ENCODE results near the gene CFAP61. TPM values are rescaled to one million over a fixed set of nuclear protein-coding genes. Genes with fewer than 3 reads are reported as not detected.

The CFAP61 gene
- total and polyA plus RNA-seq, 9 of the 15 experiments (the other 6 are each of a cell fraction or from before 2014, with no cell fraction given): 0.11 TPM; not detected in 8

DNA sequence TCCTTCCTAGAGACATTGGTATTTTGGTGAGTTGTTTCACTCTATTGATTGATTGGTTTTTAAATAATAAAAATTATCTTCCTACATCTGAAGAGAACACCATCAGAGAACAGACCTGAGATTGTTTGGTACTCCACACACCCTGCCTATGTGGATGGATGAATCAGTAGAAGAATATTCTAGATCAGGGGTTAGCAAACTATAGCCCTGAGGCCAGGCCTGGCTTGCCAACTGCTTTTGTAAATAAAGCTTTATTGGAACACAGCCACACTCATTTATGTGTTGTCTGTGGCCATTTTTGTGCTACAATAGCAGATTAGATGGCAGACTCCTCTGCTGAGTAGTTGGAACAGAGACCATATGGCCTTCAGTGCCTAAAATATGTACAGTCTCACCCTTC, 176.0 kb downstream of the CFAP61 start (continued):
- no peak for TF ChIP-seq UBTF (IDR thresholded peaks at IDR 0.05; ENCODE audit: borderline replicate concordance in 1 of 2, low read depth in 2 of 2, low read length in 2 of 2)
- TF ChIP-seq, protein P1, sequence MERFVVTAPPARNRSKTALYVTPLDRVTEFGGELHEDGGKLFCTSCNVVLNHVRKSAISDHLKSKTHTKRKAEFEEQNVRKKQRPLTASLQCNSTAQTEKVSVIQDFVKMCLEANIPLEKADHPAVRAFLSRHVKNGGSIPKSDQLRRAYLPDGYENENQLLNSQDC (CRISPR knock-in tag; IDR thresholded peaks at IDR 0.05): no peak
- TF ChIP-seq PHF8 (IDR thresholded peaks at IDR 0.05; ENCODE audit: borderline replicate concordance, low read length): no peak
- TF ChIP-seq ZBTB2 (IDR thresholded peaks at IDR 0.05): no peak
- TF ChIP-seq, protein P2, sequence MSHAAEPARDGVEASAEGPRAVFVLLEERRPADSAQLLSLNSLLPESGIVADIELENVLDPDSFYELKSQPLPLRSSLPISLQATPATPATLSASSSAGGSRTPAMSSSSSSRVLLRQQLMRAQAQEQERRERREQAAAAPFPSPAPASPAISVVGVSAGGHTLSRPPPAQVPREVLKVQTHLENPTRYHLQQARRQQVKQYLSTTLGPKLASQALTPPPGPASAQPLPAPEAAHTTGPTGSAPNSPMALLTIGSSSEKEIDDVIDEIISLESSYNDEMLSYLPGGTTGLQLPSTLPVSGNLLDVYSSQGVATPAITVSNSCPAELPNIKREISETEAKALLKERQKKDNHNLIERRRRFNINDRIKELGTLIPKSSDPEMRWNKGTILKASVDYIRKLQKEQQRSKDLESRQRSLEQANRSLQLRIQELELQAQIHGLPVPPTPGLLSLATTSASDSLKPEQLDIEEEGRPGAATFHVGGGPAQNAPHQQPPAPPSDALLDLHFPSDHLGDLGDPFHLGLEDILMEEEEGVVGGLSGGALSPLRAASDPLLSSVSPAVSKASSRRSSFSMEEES (CRISPR knock-in tag; IDR thresholded peaks at IDR 0.05): no peak
- TF ChIP-seq ZNF3 (CRISPR knock-in tag; IDR thresholded peaks at IDR 0.05): no peak
- TF ChIP-seq SMARCE1 (IDR thresholded peaks at IDR 0.05): no peak
- no peak for TF ChIP-seq ZNF444 (CRISPR knock-in tag; IDR thresholded peaks at IDR 0.05)
